Pancreas (tissue), 10 donors: ENCODE results near the gene BRIP1. TPM values are rescaled to one million over a fixed set of nuclear protein-coding genes. Genes with fewer than 3 reads are reported as not detected.
A peak's percentile ranks its signal among the peaks of the same experiment; 100 is the strongest.
"Not testable (repeated sequence)": the region's sequence is repeated elsewhere in the genome, so short reads cannot be mapped to it uniquely, and the experiment has no call there.

ENCODE experiments used
- ATAC-seq, 4 donors: fragments of 200-7000 bp; cut with Tn5 transposase; one replicate each; pipeline versions ENCODE4 v1.8.0 to v1.9.1; 2020; ENCODE audit warnings: mild to moderate bottlenecking in 4 of 4, moderate library complexity in 4 of 4
- DNase-seq, 6 donors: peaks; one replicate each; pipeline ENCODE4 v3.0.0-alpha.2; 2020
- FAIRE-seq: peaks from 2 replicates; lab custom pipeline; 2012; peaks lifted over from hg19 to GRCh38; lab: Jason Lieb, UNC
- H3K27ac ChIP-seq, 4 donors: fragments of 200-600 bp; sonication (generic); 1 replicate in 3 of 4; 2 replicates in 1 of 4; pipeline versions ENCODE4 v1.5.0 to v1.8.0; 2020
- H3K27me3 ChIP-seq, 4 donors: fragments of 200-600 bp; one replicate each; pipeline ENCODE4 v1.8.0; 2021
- H3K36me3 ChIP-seq, 3 donors: fragments of 200-600 bp; sonication (generic) in 1 of 3; one replicate each; pipeline versions ENCODE4 v1.5.0 to v1.8.0; 2020 to 2021
- H3K4me1 ChIP-seq, 3 donors: fragments of 200-600 bp; one replicate each; pipeline ENCODE4 v1.8.0; 2021
- H3K4me3 ChIP-seq, 4 donors: fragments of 200-600 bp; sonication (generic) in 2 of 4; one replicate each; pipeline versions ENCODE4 v1.5.0 to v1.8.0; 2020 to 2021
- H3K9me3 ChIP-seq, 4 donors: fragments of 200-600 bp; one replicate each; pipeline ENCODE4 v1.8.0; 2021
- CTCF ChIP-seq, 4 donors: fragments of 200-600 bp; sonication (generic) in 3 of 4; IDR thresholded peaks; one replicate each; pipeline versions ENCODE4 v1.5.0 to v1.8.0; 2021; ENCODE audit warnings: antibody characterized with exemption in 4 of 4
- WGBS, 2 donors: extraction: QIAGEN DNeasy Blood & Tissue Kit; methylation state at CpG; one replicate each; pipeline ENCODE4 v1.1.7; 2013; 5-methylcytosine and 5-hydroxymethylcytosine counted together
- intact Hi-C, 3 donors: fragments of 100-400 bp; cut with DNase I; formaldehyde crosslinking; loops; one replicate each; pipeline versions ENCODE4 v1.11.1 to v1.14.2; 2022
- polyA plus RNA-seq, 2 donors: library from polyadenylated mRNA; stranded (reverse); fragments of 200-250 nt; gene quantifications; one replicate each; pipeline ENCODE4 v1.2.3, GENCODE V29; 2013
- total RNA-seq, 6 donors: library from RNA; stranded (reverse); fragmentation: NEBNext Ultra II Directional in 4 of 6; extraction: Animal tissue kit (Norgen Biotek cat#: 25700) in 4 of 6; gene quantifications; one replicate each; pipeline versions ENCODE4 v1.2.1 to v1.2.4, GENCODE V29; 2021 to 2023
- donor health status: healthy with polysubstance abuse.
- donor health status: DM: no; HTN: no; CAD: no; lungs with moderate emphysema.
- donor health status: DM: no; HTN: no; CAD: no.
- donor health status: control.
- donor health status: control.
- donor health status: Bipolar disorder and iron deficiency.
- donor health status: DM: yes; HTN: yes; CAD: no.
- donor health status: DM: no; HTN: no; CAD: no.
- donor health status: DM: no; HTN: no; CAD: no.
- donor health status: DM: yes; HTN: yes; CAD: no.

Gene BRIP1
- total and polyA plus RNA-seq, 8 donors = 0.09 to 0.59 (median 0.29) TPM

DNA sequence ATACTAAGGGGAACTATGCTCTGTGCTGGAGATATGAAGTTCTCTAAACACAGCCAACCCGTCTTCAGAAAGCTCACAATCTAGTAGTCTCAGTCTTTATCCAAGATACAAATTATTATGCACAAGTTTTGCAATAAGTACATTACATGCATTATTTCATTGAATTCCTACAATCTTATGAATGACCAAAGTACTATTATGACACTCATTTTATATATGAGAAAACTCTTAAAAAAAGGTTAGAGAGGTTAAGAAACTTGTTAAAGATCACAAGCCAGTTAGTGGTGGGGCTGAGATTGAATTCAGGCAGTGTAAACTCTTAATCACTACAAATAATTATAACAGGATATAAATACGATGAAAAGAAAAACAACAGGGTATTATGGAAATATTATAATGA is 4.7 kb upstream of the BRIP1 start:
- no peak for ATAC-seq
- Histone ChIP-seq H3K9me3 (no peaks in the 10 kb centered on the region), H3K27me3 (no peaks in the 10 kb centered on the region), H3K36me3 (peaks cover 0 to 8% (median 0%) of the 10 kb centered on the region in 3 donors), H3K4me1 (peaks cover 0 to 8% (median 6%) of the 10 kb centered on the region in 3 donors), H3K27ac (no peak overlapping the region), H3K4me3 (no peak overlapping the region)
- no peak for FAIRE-seq
- 90 to 94% methylated on average over 2 of the region's 2 CpGs for whole genome bisulfite sequencing, 2 donors
- DNase-seq = no peak
- TF ChIP-seq CTCF (IDR thresholded peaks at IDR 0.05) = no peak
- intact Hi-C loops = no loop called here

GRCh38 chr17:61867033-61867432 is 3.7 kb upstream of the BRIP1 start:
- ATAC-seq (no peak), FAIRE-seq (no peak), DNase-seq (no peak)
- H3K4me1 ChIP-seq = peaks cover 0 to 10% (median 8%) of the 10 kb centered on the region in 3 donors
- peaks cover 0 to 8% (median 0%) of the 10 kb centered on the region in 3 donors for H3K36me3 ChIP-seq
- no peak overlapping the region for H3K4me3 ChIP-seq
- intact Hi-C loops = no loop called here
- no peaks in the 10 kb centered on the region for H3K9me3 ChIP-seq
- H3K27ac ChIP-seq = no peak overlapping the region
- H3K27me3 ChIP-seq = no peaks in the 10 kb centered on the region
- no peak for TF ChIP-seq CTCF (IDR thresholded peaks at IDR 0.05)

DNA sequence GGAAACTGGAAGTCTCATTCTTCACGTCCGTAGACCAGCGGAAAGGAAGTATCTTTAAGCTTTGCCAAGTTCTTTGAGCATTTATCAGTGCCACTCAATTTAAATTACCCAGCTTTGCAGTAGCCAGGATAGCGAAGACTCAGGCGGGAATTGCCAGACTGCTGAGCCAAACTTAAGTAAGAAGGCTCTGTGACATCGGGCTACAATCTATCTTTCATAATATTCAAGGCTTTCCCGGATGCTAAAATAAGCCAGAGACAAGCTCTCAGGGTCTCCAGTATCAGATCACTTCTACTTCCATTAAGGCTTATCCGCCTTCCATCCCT is 436 bp upstream of the BRIP1 start:
- Histone ChIP-seq H3K27ac (peak overlapping the region; percentile 73 to 90 (median 88)), H3K4me3 (peak overlapping the region; percentile 41 to 75 (median 51)), H3K9me3 (no peaks in the 10 kb centered on the region), H3K36me3 (peaks cover 0 to 8% (median 0%) of the 10 kb centered on the region in 3 donors), H3K27me3 (no peaks in the 10 kb centered on the region), H3K4me1 (peaks cover 0 to 10% (median 8%) of the 10 kb centered on the region in 3 donors)
- TF ChIP-seq CTCF (IDR thresholded peaks at IDR 0.05) = no peak
- ATAC-seq = peak; percentile 40 to 52 (median 48)
- WGBS, 2 donors = 1 to 3% methylated on average over 8 of the region's 8 CpGs
- no peak for DNase-seq
- no peak for FAIRE-seq
- intact Hi-C loops = no loop called here

DNA sequence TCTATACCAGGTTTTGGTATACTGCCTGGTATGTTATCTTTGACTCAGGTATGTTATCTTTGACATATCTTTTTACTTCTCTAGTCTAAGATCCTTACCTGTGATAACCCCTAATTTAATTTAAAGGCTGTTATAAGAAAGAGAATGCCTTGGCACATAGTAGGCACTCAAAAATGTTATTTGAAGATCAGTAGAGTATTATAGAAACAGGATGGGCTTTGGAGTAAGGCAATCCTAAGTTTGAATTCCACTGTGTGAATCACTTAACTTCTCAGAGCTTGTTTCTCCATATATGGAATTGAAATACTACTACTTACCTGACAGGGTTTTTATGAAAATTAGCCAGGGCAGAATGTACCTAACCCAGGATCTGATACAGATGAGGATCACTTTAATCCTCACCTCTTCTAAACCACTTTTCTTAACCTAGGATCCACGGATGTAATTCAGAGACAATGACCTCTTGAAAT is 1.2 kb downstream of the BRIP1 start:
- DNase-seq (no peak), ATAC-seq (no peak), FAIRE-seq (no peak)
- H3K27ac ChIP-seq = no peak overlapping the region
- no peaks in the 10 kb centered on the region for H3K36me3 ChIP-seq
- peaks cover 0 to 10% (median 8%) of the 10 kb centered on the region in 3 donors for H3K4me1 ChIP-seq
- peak overlapping the region in 1 of 4 donors; percentile 75 for H3K4me3 ChIP-seq
- 26 to 43% methylated on average over 1 of the region's 1 CpG for WGBS, 2 donors
- intact Hi-C loops = no loop called here
- no peak for TF ChIP-seq CTCF (IDR thresholded peaks at IDR 0.05)
- no peaks in the 10 kb centered on the region for H3K9me3 ChIP-seq
- no peaks in the 10 kb centered on the region for H3K27me3 ChIP-seq

DNA sequence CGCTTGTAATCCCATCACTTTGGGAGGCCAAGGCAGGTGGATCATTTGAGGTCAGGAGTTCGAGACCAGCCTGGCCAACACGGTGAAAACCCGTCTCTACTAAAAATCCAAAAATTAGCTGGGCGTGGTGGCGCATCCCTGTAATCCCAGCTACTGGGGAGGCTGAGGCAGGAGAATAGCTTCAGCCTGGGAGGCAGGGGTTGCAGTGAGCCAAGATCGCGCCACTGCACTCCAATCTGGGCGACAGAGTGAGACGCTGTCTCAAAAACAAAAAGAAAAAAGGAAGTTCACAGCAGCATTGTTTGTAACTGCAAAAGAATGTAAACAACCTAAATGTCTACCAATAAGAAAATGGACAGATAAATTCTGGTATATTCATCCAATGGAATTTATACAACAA is 2.9 kb downstream of the BRIP1 start:
- H3K9me3 ChIP-seq, H3K27ac ChIP-seq, H3K4me3 ChIP-seq, intact Hi-C loops, ATAC-seq, DNase-seq, H3K4me1 ChIP-seq, H3K27me3 ChIP-seq, FAIRE-seq, H3K36me3 ChIP-seq: not testable (repeated sequence)
- 92 to 94% methylated on average over 10 of the region's 10 CpGs for WGBS, 2 donors
